Muscle of back (tissue), 11 donors: ENCODE data around the gene FGF7. TPM values are rescaled to one million over a fixed set of nuclear protein-coding genes. Genes with fewer than 3 reads are reported as not detected.
"Not testable (repeated sequence)": the region's sequence is repeated elsewhere in the genome, so short reads cannot be mapped to it uniquely, and the experiment has no call there.

Source experiments
- DNase-seq, 3 donors: peaks; one replicate each; pipeline versions ENCODE4 v3.0.0 to v3.0.0-alpha.2; 2013
- polyA plus RNA-seq, 10 donors: library from polyadenylated mRNA; unstranded; fragments of 120-200 nt; gene quantifications; one replicate each; pipeline ENCODE4 v1.2.1, GENCODE V29; 2013; ENCODE audit not compliant: insufficient read length in 10 of 10

Gene FGF7
- polyA plus RNA-seq, 10 donors = 15.3 to 31.1 (median 25.0) TPM

DNA sequence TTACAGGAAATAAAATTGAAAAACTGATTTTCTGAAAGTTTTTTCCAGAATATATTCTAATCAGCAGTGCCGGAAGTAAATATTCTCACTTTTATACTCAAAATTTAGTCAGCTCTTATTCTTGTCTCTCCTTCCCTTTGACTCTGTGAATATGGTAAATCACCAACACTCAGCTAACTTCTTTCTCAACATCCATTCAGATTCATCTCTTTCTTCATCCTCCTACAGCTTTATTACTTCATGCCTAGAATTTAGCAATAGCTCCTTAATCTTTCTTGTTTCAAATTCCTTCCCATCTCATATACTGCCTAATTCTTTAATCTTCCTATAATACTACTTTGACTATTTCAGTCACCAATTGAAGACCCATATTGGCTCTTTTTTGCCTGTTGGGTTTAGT lies 67.9 kb downstream of the FGF7 start:
- no peak for DNase-seq

DNA sequence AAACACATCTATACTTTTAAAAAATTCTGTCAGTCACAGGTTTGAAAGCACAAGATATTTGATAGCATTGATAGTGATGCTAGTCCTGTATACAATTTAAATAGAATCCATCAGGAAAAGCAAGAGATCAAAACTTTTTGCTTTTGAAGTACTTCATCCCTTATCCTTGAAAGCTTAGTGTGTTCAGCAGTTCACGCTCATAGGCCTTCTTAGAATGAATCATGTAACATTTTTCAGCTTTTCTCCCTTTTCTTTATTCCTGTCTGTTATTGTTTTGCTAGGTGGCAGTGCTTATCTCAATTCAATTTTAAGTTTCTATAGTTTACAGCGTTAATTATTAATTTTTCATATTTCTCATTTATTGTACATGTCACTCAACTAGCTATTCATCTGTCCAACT lies 69.1 kb downstream of the FGF7 start:
- no peak for DNase-seq

DNA sequence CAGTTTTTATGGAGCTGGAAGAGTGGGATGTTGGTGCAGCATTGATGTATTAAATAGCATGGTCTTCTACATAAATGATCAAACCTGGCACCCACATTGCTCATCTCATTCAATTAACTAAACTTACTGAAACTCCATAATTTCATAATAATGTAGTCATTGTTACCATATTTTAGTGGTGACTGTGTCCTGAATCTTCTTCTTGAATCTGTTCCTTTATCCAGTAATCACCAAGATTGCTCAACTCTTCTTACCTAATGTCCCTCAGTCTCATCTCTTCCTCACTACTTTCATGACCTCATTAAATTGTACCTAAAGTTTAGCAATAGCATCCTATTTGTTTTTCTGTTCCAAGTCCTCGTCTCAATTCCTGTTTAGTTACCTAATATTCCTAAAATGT lies 69.8 kb downstream of the FGF7 start:
- DNase-seq = peak in 1 of 3 donors; percentile 21

DNA sequence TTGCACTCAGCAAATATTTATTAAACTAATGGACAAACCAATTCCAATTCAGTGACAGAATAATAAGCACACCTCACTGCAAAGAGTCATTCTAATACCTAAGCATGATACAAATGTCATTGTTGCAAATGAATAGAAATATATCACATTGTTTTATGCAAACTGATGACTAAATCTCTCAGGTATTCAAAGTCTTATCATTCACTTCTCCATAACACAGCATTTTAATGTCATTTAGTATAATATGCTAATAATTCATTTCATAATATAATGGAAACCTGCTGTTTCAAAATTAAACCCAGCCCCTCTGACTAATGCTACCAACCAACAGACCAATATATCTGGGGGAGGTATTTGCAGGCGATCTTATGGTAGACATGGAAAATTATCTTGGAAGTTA lies 71.8 kb downstream of the FGF7 start:
- DNase-seq = peak in 1 of 3 donors; percentile 19

DNA sequence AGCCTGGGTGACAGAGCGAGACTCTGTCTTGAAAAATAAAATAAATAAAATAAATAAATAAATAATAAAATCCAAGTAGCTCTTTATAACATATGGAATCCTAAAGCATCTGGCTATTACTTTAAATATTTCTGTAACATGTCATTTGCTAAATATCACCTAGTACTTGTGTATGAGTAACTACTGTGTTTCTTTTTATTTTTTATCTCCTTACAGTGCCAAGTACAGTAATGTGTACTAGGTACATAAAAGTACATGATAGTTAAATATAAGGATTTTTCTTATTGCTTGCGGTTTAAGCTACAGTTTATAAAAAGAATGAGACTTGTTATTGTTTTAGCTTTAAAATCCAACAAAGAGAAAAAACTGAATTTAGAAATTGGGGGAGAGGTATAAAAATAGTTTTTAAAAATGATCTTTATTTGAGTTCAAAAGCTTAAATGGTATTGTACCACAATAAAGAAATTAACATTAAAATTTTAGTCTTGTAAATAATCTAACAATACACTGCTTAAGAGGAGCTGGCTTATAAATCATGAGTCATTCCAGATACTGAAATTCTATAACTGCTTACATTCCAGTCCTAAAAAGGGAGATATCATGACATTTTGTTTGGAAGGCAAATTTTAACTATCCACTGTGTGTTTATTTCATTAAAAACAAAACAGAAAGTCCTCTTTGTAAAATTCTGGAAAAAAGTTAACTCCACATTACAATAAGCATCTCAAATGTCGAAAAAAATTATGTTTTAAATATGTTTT lies 73.1 kb downstream of the FGF7 start:
- peak in 2 of 3 donors; percentile 11 to 16 for DNase-seq

DNA sequence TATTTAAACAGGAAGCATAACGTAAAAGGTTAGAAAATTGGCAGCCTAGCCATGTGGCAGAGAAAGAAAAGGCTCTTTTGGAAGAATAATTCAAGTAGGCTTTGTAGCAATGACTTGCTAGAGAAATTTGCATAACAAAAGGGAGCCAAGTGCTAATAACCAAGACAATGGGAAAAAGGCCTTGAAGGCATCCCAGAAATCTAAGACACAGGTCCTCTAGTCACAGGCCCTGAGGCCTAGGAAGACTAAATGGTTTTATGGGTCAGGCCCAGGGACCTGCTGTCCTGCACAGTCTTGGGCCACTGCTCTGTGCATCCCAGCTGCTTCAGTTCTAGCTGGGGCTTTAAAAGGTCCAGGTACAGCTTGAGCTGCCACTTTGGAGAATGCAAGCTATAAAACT lies 78.5 kb downstream of the FGF7 start:
- DNase-seq = no peak

DNA sequence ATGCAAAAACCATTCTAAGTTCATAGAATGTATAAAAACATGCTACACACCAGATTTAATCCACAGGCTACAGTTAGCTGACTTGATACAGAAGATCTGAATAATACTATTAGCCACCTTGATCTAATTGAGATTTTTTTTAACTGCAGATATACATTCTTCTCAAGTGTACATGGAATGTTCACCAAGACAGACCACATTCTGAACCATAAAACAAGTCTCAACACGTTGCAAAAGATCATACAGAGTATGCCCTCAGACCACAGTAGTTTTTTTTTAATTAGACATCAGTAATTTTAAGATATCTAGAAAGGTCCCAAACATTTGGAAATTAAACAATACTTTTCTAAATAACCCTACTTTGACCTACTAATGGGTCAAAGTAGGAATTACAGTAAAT lies 83.3 kb downstream of the FGF7 start:
- no peak for DNase-seq

DNA sequence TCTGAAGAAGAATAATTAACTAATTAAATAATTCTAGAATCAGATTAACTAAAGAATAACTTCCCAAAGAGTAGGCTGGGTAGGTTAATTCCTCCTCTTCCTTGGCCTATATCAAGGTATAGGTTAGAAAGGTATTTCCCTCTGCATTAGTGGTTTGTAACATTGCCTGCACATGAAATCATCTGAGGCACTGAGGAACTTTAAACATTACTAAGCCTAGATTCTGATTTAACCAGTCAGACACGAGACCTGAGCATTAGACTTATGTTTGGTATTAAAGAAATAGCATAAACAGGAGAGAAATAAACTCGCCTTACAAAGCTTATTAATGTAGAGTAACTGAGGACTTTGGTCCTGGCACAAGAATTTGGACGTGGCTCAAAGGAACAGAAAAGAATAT lies 84.2 kb downstream of the FGF7 start:
- no peak for DNase-seq

DNA sequence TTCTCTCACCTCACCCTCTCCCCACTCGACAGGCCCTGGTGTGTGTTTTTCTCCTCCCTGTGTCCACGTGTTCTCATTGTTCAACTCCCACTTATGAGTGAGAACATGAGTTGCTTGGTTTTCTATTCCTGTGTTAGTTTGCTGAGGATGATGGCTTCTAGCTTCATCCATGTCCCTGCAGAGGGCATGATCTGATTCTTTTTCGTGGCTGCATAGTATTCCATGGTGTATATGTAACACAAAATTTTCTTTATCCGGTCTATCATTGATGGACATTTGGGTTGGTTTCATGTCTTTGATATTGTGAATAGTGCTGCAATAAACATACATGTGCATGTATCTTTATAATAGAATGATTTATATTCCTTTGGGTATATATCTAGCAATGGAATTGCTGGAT lies 89.7 kb downstream of the FGF7 start:
- not testable (repeated sequence) for DNase-seq

DNA sequence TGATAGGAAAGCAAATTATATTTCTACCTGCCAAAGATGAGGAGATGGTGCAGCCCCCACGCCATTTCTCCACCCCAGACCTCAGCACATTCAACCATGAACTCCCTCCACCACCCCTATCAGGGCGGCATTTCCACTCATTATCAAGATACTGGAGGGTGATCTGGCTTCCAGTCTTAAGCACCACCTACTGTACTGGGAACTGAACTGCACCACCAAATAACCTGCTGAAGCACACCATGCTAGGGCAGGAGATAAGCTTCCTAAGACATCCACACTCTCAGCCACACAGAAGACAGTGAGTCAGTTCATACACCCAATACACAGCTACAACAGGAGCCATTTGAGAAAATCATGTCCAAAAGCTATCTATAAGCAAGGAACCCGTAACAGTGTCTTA lies 98.8 kb downstream of the FGF7 start:
- DNase-seq = no peak

DNA sequence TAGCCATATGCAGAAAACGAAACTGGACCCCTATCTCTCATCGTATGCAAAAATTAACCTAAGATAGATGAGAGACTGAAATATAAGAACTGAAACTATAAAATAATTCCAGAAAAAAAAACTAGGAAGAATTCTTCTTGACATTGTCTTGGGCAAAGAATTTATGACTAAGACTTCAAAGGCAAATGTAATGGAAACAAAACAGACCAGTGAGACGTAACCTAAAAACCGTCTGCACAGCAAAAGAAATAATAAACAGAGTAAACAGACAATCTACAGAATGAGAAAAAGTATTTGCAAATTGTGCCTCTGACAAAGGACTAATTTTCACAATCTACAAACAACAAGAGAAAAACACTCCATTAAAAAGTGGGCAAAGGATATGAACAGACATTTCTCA lies 105.2 kb downstream of the FGF7 start:
- no peak for DNase-seq

DNA sequence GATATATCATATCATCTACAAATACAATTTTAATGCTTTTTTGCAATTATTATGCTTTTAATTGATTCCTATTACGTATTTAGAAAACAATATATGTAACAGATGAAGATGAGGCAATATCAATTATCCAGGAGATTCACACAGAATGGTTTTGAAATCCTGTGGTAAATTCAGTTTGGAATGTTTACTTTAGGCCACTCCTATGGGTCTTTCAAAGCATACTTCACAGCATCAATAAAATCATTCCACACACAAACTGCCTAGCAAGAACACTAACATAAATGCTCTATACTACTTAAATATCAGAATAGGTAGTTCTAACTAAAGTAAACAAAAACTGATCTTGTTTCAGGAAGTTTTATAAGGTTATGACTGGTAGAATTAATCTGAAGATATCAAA lies 107.0 kb downstream of the FGF7 start:
- no peak for DNase-seq

Other genes starting within 250 kb of the FGF7 start
- gene FAM227B, start 197.6 kb downstream of the FGF7 start, polyA plus RNA-seq = 1 to 10 TPM; 6.5 to 9.0 (median 7.1) TPM
- gene DTWD1, start 197.8 kb downstream of the FGF7 start, polyA plus RNA-seq = 10 to 100 TPM; 21.6 to 31.2 (median 25.8) TPM